ENCODE data around the gene SIGLEC10. TPM values are rescaled to one million over a fixed set of nuclear protein-coding genes. Genes with fewer than 3 reads are reported as not detected.
"Not testable (repeated sequence)": the region's sequence is repeated elsewhere in the genome, so short reads cannot be mapped to it uniquely, and the experiment has no call there.

The SIGLEC10 gene
- total RNA-seq, 1 donor from 2014 or later, result not detected

- no peak for DNase-seq (ENCODE audit: extremely low spot score, unreplicated experiment)
- Mint-ChIP-seq H3K27me3 (peaks cover 45% of the 10 kb centered on the region), H3K36me3 (no peaks in the 10 kb centered on the region)
These were observed 12.8 kb upstream of the SIGLEC10 start for GRCh38 chr19:51430221-51430620.

GRCh38 chr19:51427201-51427600 lies 9.8 kb upstream of the SIGLEC10 start:
- TF ChIP-seq CTCF (conservative IDR thresholded peaks at IDR 0.05), result no peak
- H3K4me1 Mint-ChIP-seq (ENCODE audit: unreplicated experiment), result no peaks in the 10 kb centered on the region

More at GRCh38 chr19:51430221-51430620, 12.8 kb upstream of the SIGLEC10 start:
- no peak for TF ChIP-seq CTCF (conservative IDR thresholded peaks at IDR 0.05)
- no peak overlapping the region for H3K4me3 Mint-ChIP-seq
- H3K4me1 Mint-ChIP-seq (ENCODE audit: unreplicated experiment), result no peaks in the 10 kb centered on the region
- H3K9me3 Mint-ChIP-seq, result no peaks in the 10 kb centered on the region
- H3K27ac Mint-ChIP-seq, result no peak overlapping the region

GRCh38 chr19:51422053-51422448 lies 4.6 kb upstream of the SIGLEC10 start:
- peak; percentile 90 for DNase-seq (ENCODE audit: extremely low spot score, unreplicated experiment)
- no peaks in the 10 kb centered on the region for H3K36me3 Mint-ChIP-seq
- no peaks in the 10 kb centered on the region for H3K9me3 Mint-ChIP-seq
- H3K4me3 Mint-ChIP-seq, result no peak overlapping the region
- H3K27ac Mint-ChIP-seq, result no peak overlapping the region
- peaks cover 17% of the 10 kb centered on the region for H3K27me3 Mint-ChIP-seq
- no peaks in the 10 kb centered on the region for H3K4me1 Mint-ChIP-seq (ENCODE audit: unreplicated experiment)
- peak; percentile 99 for TF ChIP-seq CTCF (conservative IDR thresholded peaks at IDR 0.05)

More at GRCh38 chr19:51427201-51427600, 9.8 kb upstream of the SIGLEC10 start:
- no peak overlapping the region for H3K4me3 Mint-ChIP-seq
- DNase-seq (ENCODE audit: extremely low spot score, unreplicated experiment), result no peak
- peaks cover 36% of the 10 kb centered on the region for H3K27me3 Mint-ChIP-seq
- H3K27ac Mint-ChIP-seq, result no peak overlapping the region
- no peaks in the 10 kb centered on the region for H3K9me3 Mint-ChIP-seq
- no peaks in the 10 kb centered on the region for H3K36me3 Mint-ChIP-seq

GRCh38 chr19:51421229-51422052 lies 4.0 kb upstream of the SIGLEC10 start:
- Mint-ChIP-seq H3K4me3 (no peak overlapping the region), H3K9me3 (no peaks in the 10 kb centered on the region), H3K4me1 (ENCODE audit: unreplicated experiment) (no peaks in the 10 kb centered on the region), H3K27ac (no peak overlapping the region), H3K27me3 (peaks cover 12% of the 10 kb centered on the region), H3K36me3 (no peaks in the 10 kb centered on the region)
- no peak for TF ChIP-seq CTCF (conservative IDR thresholded peaks at IDR 0.05)
- DNase-seq (ENCODE audit: extremely low spot score, unreplicated experiment), result no peak

- not testable (repeated sequence) for DNase-seq (ENCODE audit: extremely low spot score, unreplicated experiment); H3K4me3 Mint-ChIP-seq; H3K4me1 Mint-ChIP-seq (ENCODE audit: unreplicated experiment); H3K36me3 Mint-ChIP-seq; H3K9me3 Mint-ChIP-seq; H3K27ac Mint-ChIP-seq
- H3K27me3 Mint-ChIP-seq, result peaks cover 12% of the 10 kb centered on the region
These were observed 3.1 kb upstream of the SIGLEC10 start for GRCh38 chr19:51420511-51420910.

GRCh38 chr19:51418707-51419106 lies 1.3 kb upstream of the SIGLEC10 start:
- no peak overlapping the region for H3K4me3 Mint-ChIP-seq
- no peak for TF ChIP-seq CTCF (conservative IDR thresholded peaks at IDR 0.05)
- no peaks in the 10 kb centered on the region for H3K9me3 Mint-ChIP-seq
- H3K27me3 Mint-ChIP-seq, result peaks cover 10% of the 10 kb centered on the region
- no peaks in the 10 kb centered on the region for H3K36me3 Mint-ChIP-seq
- no peaks in the 10 kb centered on the region for H3K4me1 Mint-ChIP-seq (ENCODE audit: unreplicated experiment)
- no peak for DNase-seq (ENCODE audit: extremely low spot score, unreplicated experiment)
- no peak overlapping the region for H3K27ac Mint-ChIP-seq

Data from type B pancreatic cell (in vitro differentiated cells).